Osteoblast (primary cell): ENCODE results near the gene CCDC3. TPM values are rescaled to one million over a fixed set of nuclear protein-coding genes. Genes with fewer than 3 reads are reported as not detected.

Source experiments
- DNase-seq: peaks from one replicate; pipeline ENCODE4 v3.0.0; 2011; ENCODE audit warnings: low spot score, mixed read lengths; ENCODE audit not compliant: insufficient read length; ENCODE audit errors: missing footprints
- H2AFZ ChIP-seq: 2 replicates; pipeline ENCODE4 v1.6.0; 2011; ENCODE audit warnings: mild to moderate bottlenecking, low read length
- H3K27ac ChIP-seq: 2 replicates; pipeline ENCODE4 v1.5.1; 2011; ENCODE audit warnings: mild to moderate bottlenecking, low read depth, low read length, moderate library complexity
- H3K27me3 ChIP-seq: 2 replicates; pipeline ENCODE4 v1.6.0; 2012; ENCODE audit warnings: mild to moderate bottlenecking, control low read depth, inconsistent platforms, low read length, moderate library complexity; ENCODE audit not compliant: insufficient read depth
- H3K36me3 ChIP-seq: 2 replicates; pipeline ENCODE4 v1.5.1; 2011; ENCODE audit warnings: mild to moderate bottlenecking, low read length, control low read depth, moderate library complexity; ENCODE audit not compliant: insufficient read depth
- H3K4me1 ChIP-seq: 2 replicates; pipeline ENCODE4 v1.5.1; 2011; ENCODE audit warnings: mild to moderate bottlenecking, low read length, control low read depth, moderate library complexity; ENCODE audit not compliant: insufficient read depth
- H3K4me2 ChIP-seq: 2 replicates; pipeline ENCODE4 v1.6.0; 2011; ENCODE audit warnings: mild to moderate bottlenecking, low read length; ENCODE audit not compliant: insufficient read depth
- H3K4me3 ChIP-seq: fragments of 200-600 bp; sonication (generic); 3 replicates; pipeline ENCODE4 v1.5.1; 2012; ENCODE audit warnings: mild to moderate bottlenecking, low read length, inconsistent platforms; ENCODE audit not compliant: insufficient read depth
- H3K79me2 ChIP-seq: 2 replicates; pipeline ENCODE4 v1.6.0; 2012; ENCODE audit warnings: mild to moderate bottlenecking, low read length, control low read depth, inconsistent platforms; ENCODE audit not compliant: insufficient read depth
- H3K9me3 ChIP-seq: 2 replicates; pipeline ENCODE4 v1.5.1; 2011; ENCODE audit warnings: low read depth, low read length, control low read depth
- H4K20me1 ChIP-seq: 2 replicates; pipeline ENCODE4 v1.6.0; 2012; ENCODE audit warnings: mild to moderate bottlenecking, low read length, control low read depth; ENCODE audit not compliant: insufficient read depth
- total RNA-seq: library from RNA; depleted of rRNA; stranded (reverse); fragments of >200 nt; gene quantifications from 2 replicates; pipeline ENCODE4 v1.2.3, GENCODE V29; 2012
- TF ChIP-seq, protein P1 (sequence below): IDR thresholded peaks from 2 replicates; pipeline ENCODE4 v1.5.1; 2011; ENCODE audit warnings: mild to moderate bottlenecking, low read depth, low read length, moderate library complexity; ENCODE audit errors: extremely low read depth

Gene CCDC3
- total RNA-seq, 1 donor: 0.72 TPM

DNA sequence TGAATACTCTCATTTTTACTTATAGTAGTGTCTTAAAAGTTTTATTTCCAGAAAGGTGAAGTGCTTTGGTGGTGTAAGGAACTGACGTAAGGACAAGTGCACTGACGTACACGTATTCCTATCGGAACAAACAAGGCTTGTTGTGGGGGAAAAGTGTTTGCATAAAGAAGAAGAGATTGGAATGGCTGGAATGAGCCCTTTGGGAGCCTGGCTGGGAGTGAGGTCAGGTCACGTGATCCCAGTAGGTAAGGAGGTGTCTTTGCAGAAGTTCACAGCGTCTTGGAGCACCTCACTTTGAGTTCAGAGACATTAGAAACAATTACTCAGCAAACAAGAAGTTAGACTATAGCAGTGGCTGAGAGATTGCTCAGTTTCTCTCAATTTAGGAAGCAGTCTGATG lies 104.2 kb downstream of the CCDC3 start:
- H4K20me1 ChIP-seq: no peaks in the 10 kb centered on the region
- no peak overlapping the region for H3K27ac ChIP-seq
- TF ChIP-seq, protein P1, sequence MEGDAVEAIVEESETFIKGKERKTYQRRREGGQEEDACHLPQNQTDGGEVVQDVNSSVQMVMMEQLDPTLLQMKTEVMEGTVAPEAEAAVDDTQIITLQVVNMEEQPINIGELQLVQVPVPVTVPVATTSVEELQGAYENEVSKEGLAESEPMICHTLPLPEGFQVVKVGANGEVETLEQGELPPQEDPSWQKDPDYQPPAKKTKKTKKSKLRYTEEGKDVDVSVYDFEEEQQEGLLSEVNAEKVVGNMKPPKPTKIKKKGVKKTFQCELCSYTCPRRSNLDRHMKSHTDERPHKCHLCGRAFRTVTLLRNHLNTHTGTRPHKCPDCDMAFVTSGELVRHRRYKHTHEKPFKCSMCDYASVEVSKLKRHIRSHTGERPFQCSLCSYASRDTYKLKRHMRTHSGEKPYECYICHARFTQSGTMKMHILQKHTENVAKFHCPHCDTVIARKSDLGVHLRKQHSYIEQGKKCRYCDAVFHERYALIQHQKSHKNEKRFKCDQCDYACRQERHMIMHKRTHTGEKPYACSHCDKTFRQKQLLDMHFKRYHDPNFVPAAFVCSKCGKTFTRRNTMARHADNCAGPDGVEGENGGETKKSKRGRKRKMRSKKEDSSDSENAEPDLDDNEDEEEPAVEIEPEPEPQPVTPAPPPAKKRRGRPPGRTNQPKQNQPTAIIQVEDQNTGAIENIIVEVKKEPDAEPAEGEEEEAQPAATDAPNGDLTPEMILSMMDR: no peak

DNA sequence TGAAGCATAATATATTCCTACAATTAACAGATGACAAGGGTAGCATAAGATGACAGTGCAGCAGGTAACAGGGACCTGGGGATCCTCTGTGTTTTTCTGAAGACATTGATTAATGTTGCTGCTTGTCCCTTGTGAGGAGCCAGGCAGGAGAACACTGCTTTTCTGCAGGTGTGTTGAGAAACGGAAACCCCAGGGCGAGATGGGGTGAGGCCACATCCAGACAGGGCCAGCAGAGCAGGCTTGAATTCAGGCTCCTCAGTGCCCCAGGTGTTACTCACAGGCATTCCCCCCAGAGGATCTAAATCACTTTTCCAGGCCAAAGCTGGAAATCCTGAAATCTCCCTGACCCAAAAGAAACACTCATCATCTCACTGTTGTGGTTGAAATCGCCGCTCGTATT lies 105.3 kb downstream of the CCDC3 start:
- Histone ChIP-seq H3K4me3 (no peak overlapping the region), H3K4me1 (no peaks in the 10 kb centered on the region), H3K27ac (no peak overlapping the region), H2AFZ (no peak overlapping the region), H3K79me2 (no peaks in the 10 kb centered on the region), H3K36me3 (no peaks in the 10 kb centered on the region), H3K9me3 (peaks cover 2% of the 10 kb centered on the region), H4K20me1 (no peaks in the 10 kb centered on the region), H3K27me3 (peaks cover 9% of the 10 kb centered on the region), H3K4me2 (no peak overlapping the region)
- DNase-seq: no peak
- TF ChIP-seq, protein P1: no peak

More for the DNA sequence above, 104.2 kb downstream of the CCDC3 start:
- no peaks in the 10 kb centered on the region for H3K79me2 ChIP-seq
- peaks cover 6% of the 10 kb centered on the region for H3K27me3 ChIP-seq
- H3K4me3 ChIP-seq: no peak overlapping the region
- H3K36me3 ChIP-seq: no peaks in the 10 kb centered on the region
- no peaks in the 10 kb centered on the region for H3K9me3 ChIP-seq
- no peaks in the 10 kb centered on the region for H3K4me1 ChIP-seq
- no peak overlapping the region for H2AFZ ChIP-seq
- DNase-seq: no peak
- no peak overlapping the region for H3K4me2 ChIP-seq

DNA sequence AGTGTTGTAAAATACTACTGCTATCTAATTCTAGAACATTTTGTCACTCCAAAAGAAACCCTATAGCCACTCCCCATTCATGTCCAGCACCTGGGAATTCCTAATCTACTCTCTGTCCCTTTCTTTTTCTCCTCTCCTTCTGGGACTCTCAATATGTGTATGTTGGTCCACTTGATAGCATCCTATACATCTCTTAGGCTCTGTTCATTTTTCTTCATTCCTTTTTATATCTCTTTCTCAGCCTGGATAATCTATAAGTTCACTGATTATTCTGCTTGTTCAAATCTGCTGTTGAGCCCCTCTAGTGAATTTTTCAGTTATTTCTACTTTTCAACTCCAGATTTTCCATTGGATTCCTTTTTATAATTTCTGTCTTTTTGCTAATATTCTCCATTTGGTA lies 108.6 kb downstream of the CCDC3 start:
- Histone ChIP-seq H3K4me3 (no peak overlapping the region), H3K4me2 (no peak overlapping the region), H3K79me2 (no peaks in the 10 kb centered on the region), H3K36me3 (no peaks in the 10 kb centered on the region), H3K9me3 (peaks cover 2% of the 10 kb centered on the region), H4K20me1 (no peaks in the 10 kb centered on the region), H3K27me3 (peaks cover 7% of the 10 kb centered on the region), H2AFZ (no peak overlapping the region), H3K4me1 (no peaks in the 10 kb centered on the region), H3K27ac (no peak overlapping the region)
- TF ChIP-seq, protein P1: no peak
- DNase-seq: no peak

DNA sequence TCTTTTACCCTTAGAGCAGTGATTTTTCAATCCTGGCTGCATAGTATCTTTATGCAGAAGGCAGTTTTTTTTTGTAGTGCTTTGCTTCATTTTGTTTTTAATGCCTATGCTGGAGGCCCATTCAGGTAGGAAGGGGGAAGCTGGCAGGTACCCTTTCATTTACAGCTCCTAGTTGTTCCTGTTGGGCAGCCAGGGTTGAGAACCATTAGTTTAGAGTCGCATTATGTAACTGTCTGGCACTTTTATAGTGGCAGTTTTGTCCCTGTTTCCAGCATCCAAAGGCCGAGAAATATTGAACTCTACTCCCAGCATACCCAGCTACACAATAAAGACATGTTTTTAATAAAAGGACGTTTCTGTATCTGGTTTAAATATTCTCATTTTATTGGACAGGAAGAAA lies 110.6 kb downstream of the CCDC3 start:
- Histone ChIP-seq H4K20me1 (no peaks in the 10 kb centered on the region), H3K79me2 (no peaks in the 10 kb centered on the region), H3K36me3 (no peaks in the 10 kb centered on the region), H3K4me1 (peaks cover 3% of the 10 kb centered on the region), H3K27me3 (peaks cover 7% of the 10 kb centered on the region), H3K9me3 (peaks cover 2% of the 10 kb centered on the region), H3K4me3 (no peak overlapping the region), H3K4me2 (no peak overlapping the region), H3K27ac (no peak overlapping the region), H2AFZ (no peak overlapping the region)
- TF ChIP-seq, protein P1: no peak
- DNase-seq: peak; percentile 23
